Calu3 (cell line): Measurements from ENCODE around the gene THBS2. TPM values are rescaled to one million over a fixed set of nuclear protein-coding genes. Genes with fewer than 3 reads are reported as not detected.

Experiments
- BruUV-seq: library from RNA; stranded (reverse); fragments of 400-500 nt; replicated peaks from 2 replicates; lab custom pipeline; 2021; lab: Mats Ljungman, UMichigan
- CTCF ChIA-PET: fragments of 300-600 bp; sonication (Branson Sonifier 250); formaldehyde crosslinking; loops from one replicate; lab custom pipeline; 2022; ENCODE audit warnings: antibody characterized with exemption; lab: Charles Lee
- DNase-seq: peaks from one replicate; pipeline ENCODE4 v3.0.0; 2022
- H3K27ac Mint-ChIP-seq: one replicate; pipeline ENCODE4 v1.8.0; 2022; ENCODE audit warnings: mixed read lengths; ENCODE audit not compliant: unreplicated experiment
- H3K27me3 Mint-ChIP-seq: one replicate; pipeline ENCODE4 v1.8.0; 2022; ENCODE audit warnings: mixed read lengths; ENCODE audit not compliant: unreplicated experiment
- H3K36me3 Mint-ChIP-seq: one replicate; pipeline ENCODE4 v1.8.0; 2022; ENCODE audit warnings: mild to moderate bottlenecking, moderate library complexity, mixed read lengths; ENCODE audit not compliant: insufficient read depth, unreplicated experiment
- H3K4me1 Mint-ChIP-seq: one replicate; pipeline ENCODE4 v1.8.0; 2022; ENCODE audit warnings: mild to moderate bottlenecking, low read depth, mixed read lengths; ENCODE audit not compliant: unreplicated experiment
- H3K4me3 Mint-ChIP-seq: one replicate; pipeline ENCODE4 v1.8.0; 2022; ENCODE audit warnings: mild to moderate bottlenecking, low read depth, moderate library complexity, mixed read lengths; ENCODE audit not compliant: unreplicated experiment
- H3K9me3 Mint-ChIP-seq: one replicate; pipeline ENCODE4 v1.8.0; 2022; ENCODE audit warnings: low read depth, mixed read lengths; ENCODE audit not compliant: unreplicated experiment
- CTCF ChIP-seq: fragments of 200-600 bp; IDR thresholded peaks from one replicate; pipeline ENCODE4 v1.8.0; 2022; ENCODE audit warnings: antibody characterized with exemption; ENCODE audit not compliant: unreplicated experiment
- intact Hi-C: fragments of 100-400 bp; cut with micrococcal nuclease; formaldehyde crosslinking; loops from one replicate; pipeline ENCODE4 v1.10.0; 2022; ENCODE audit not compliant: unreplicated experiment
- total RNA-seq: library from RNA; stranded (reverse); gene quantifications from 2 replicates; pipeline ENCODE4 v1.2.3, GENCODE V29; 2022

THBS2 gene
- total RNA-seq, 1 experiment from 2014 or later, result not detected

- Mint-ChIP-seq H3K9me3 (no peaks in the 10 kb centered on the region), H3K27ac (no peak overlapping the region), H3K4me3 (no peak overlapping the region), H3K36me3 (no peaks in the 10 kb centered on the region), H3K27me3 (no peaks in the 10 kb centered on the region), H3K4me1 (peaks cover 7% of the 10 kb centered on the region)
- TF ChIP-seq CTCF, result no peak
- no TSS peak for BruUV-seq
- intact Hi-C loops, result no loop called here
- no peak for DNase-seq
- CTCF ChIA-PET, result no interaction called here
These were observed 26.5 kb downstream of the THBS2 start for GRCh38 chr6:169227116-169227515.

DNA sequence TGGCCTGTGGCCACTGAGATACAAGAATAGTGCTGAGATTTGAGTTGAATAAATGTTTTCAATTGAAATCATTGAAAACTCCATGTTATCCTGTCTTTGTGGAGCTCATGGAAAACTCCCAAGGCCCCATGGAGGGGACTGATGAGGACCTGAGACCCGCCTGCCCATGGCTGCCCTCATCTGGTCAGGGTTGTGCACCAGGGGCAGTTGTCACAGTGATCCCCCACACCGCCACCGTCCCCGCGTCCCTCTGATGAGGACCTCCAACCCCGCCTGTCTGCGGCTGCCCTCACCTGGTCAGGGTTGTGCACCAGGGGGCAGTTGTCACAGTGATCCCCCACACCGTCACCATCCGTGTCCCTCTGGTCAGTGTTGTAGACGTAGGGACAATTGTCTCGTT, 27.8 kb downstream of the THBS2 start:
- no peaks in the 10 kb centered on the region for H3K27me3 Mint-ChIP-seq
- H3K27ac Mint-ChIP-seq, result no peak overlapping the region
- no peak for DNase-seq
- no peak overlapping the region for H3K4me3 Mint-ChIP-seq
- TF ChIP-seq CTCF, result no peak
- H3K36me3 Mint-ChIP-seq, result no peaks in the 10 kb centered on the region
- intact Hi-C loops, result no loop called here
- BruUV-seq, result no TSS peak
- CTCF ChIA-PET, result no interaction called here
- peaks cover 7% of the 10 kb centered on the region for H3K4me1 Mint-ChIP-seq
- no peaks in the 10 kb centered on the region for H3K9me3 Mint-ChIP-seq

DNA sequence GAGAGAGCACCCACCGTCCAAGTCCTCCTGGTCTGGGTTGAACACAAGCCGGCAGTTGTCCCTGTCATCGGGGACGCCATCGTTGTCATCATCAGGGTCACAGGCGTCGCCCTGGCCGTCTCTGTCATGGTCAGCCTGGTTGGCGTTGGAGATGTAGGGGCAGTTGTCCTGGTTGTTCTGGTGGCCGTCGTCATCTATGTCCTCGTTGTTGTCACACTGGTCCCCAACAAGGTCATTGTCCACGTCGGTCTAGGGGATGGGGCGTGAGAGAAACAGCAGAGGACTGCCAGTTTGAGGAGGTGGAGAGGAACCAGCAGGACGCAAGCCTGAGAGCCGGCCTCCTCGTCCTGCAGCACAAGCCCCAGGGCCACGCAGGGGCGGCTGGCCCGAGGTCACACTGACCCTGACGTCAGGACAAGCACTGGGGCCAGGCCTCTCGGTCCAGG, 28.5 kb downstream of the THBS2 start:
- Mint-ChIP-seq H3K36me3 (no peaks in the 10 kb centered on the region), H3K9me3 (no peaks in the 10 kb centered on the region), H3K27me3 (no peaks in the 10 kb centered on the region), H3K4me3 (no peak overlapping the region), H3K27ac (no peak overlapping the region), H3K4me1 (peaks cover 7% of the 10 kb centered on the region)
- DNase-seq, result no peak
- TF ChIP-seq CTCF, result no peak
- intact Hi-C loops, result no loop called here
- BruUV-seq, result no TSS peak
- CTCF ChIA-PET, result no interaction called here

GRCh38 chr6:169224716-169225115, 28.9 kb downstream of the THBS2 start:
- Mint-ChIP-seq H3K27ac (no peak overlapping the region), H3K4me1 (peaks cover 7% of the 10 kb centered on the region), H3K27me3 (no peaks in the 10 kb centered on the region), H3K4me3 (no peak overlapping the region), H3K36me3 (no peaks in the 10 kb centered on the region), H3K9me3 (no peaks in the 10 kb centered on the region)
- intact Hi-C loops, result no loop called here
- CTCF ChIA-PET, result no interaction called here
- DNase-seq, result no peak
- TF ChIP-seq CTCF, result no peak
- no TSS peak for BruUV-seq
